Sigmoid colon (tissue), 4 donors: ENCODE results near the gene TENM3.

Experiments used
- CTCF ChIP-seq, 4 experiments: fragments of 450-650 bp in 3 of 4; fragments of 200-600 bp in 1 of 4; IDR thresholded peaks; one replicate each; pipeline ENCODE4 v1.5.1; 2016 to 2019; ENCODE audit warnings: antibody characterized with exemption in 4 of 4, mild to moderate bottlenecking in 3 of 4, moderate library complexity in 2 of 4
- EP300 ChIP-seq, 4 donors: sonication (generic); formaldehyde crosslinking; IDR thresholded peaks; one replicate each; pipeline ENCODE4 v1.6.1; 2017; ENCODE audit warnings: antibody characterized with exemption in 4 of 4
- POLR2A ChIP-seq, 2 donors: fragments of 450-650 bp; IDR thresholded peaks; one replicate each; pipeline ENCODE4 v1.6.1; 2016; ENCODE audit warnings: antibody characterized with exemption in 2 of 2, mild to moderate bottlenecking in 2 of 2, moderate library complexity in 2 of 2
- POLR2AphosphoS5 ChIP-seq, 4 donors: sonication (generic); formaldehyde crosslinking; IDR thresholded peaks; one replicate each; pipeline ENCODE4 v1.6.1; 2017; ENCODE audit warnings: antibody characterized with exemption in 4 of 4

DNA sequence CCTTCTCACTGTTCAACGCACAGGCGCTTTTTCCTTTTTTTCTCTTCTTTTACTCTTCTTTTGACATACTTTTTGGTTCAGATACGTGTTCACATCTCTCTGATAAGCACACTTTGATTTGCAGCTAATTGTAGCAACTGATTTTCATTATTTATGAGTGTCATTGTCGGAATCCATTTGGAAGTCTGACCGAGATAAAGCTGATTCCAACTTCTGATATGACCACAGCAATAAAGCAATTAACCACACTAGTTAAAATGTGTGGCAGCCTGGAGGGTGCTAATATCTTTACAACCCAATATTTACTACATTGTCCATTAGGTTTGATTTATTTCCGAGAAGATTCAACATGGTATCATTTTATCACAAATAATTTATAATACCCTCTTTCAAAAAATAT lies 101.8 kb downstream of the TENM3 start:
- no peak for TF ChIP-seq CTCF (IDR thresholded peaks at IDR 0.05)
- no peak for TF ChIP-seq POLR2AphosphoS5 (IDR thresholded peaks at IDR 0.05)
- TF ChIP-seq POLR2A (IDR thresholded peaks at IDR 0.05): no peak
- no peak for TF ChIP-seq EP300 (IDR thresholded peaks at IDR 0.05)
